HepG2 (cell line): ENCODE results near the gene SPNS2. TPM values are rescaled to one million over a fixed set of nuclear protein-coding genes. Genes with fewer than 3 reads are reported as not detected.
A peak's percentile ranks its signal among the peaks of the same experiment; 100 is the strongest.

ENCODE experiments used
- ATAC-seq: fragments of 200-7000 bp; cut with Tn5 transposase; 3 replicates; pipeline ENCODE4 v1.9.1; 2020; ENCODE audit warnings: mild to moderate bottlenecking, moderate library complexity
- BruUV-seq: library from RNA; stranded (reverse); fragments of 400-500 nt; replicated peaks from 2 replicates; lab custom pipeline; 2021; lab: Mats Ljungman, UMichigan
- CTCF ChIA-PET: fragments of 300-600 bp; formaldehyde crosslinking; extraction: SDS; loops from one replicate; lab custom pipeline; 2021; ENCODE audit warnings: low total read pairs, inconsistent platforms, low intra/inter-chr PET ratio; lab: Yijun Ruan, JAX
- POLR2A ChIA-PET: fragments of 350-600 bp; sonication (Branson Sonifier 250); formaldehyde crosslinking; loops from one replicate; lab custom pipeline; 2020; ENCODE audit warnings: antibody characterized with exemption, inconsistent platforms; lab: Yijun Ruan, JAX
- DNase-seq: peaks from one replicate; pipeline ENCODE4 v3.0.0-alpha.2; 2015; ENCODE audit warnings: low spot score
- FAIRE-seq: peaks from 3 replicates; lab custom pipeline; 2011; peaks lifted over from hg19 to GRCh38; lab: Jason Lieb, UNC
- H2AFZ ChIP-seq: one replicate; pipeline ENCODE4 v1.6.1; 2011; ENCODE audit warnings: low read length, inconsistent platforms
- H3K27ac ChIP-seq: fragments of 300-600 bp; 3 replicates; pipeline ENCODE4 v1.8.0; 2011; ENCODE audit warnings: mixed run types, mild to moderate bottlenecking, mixed read lengths, low read length, inconsistent platforms; ENCODE audit not compliant: insufficient read depth; ENCODE audit errors: extremely low read length
- H3K27me3 ChIP-seq, 2 experiments: fragments of 200-600 bp in 1 of 2; 2 replicates in 1 of 2; 3 replicates in 1 of 2; pipeline versions ENCODE4 v1.6.0 to v1.8.0; 2011; ENCODE audit warnings: low read length in 2 of 2, mild to moderate bottlenecking in 2 of 2, moderate library complexity in 2 of 2, inconsistent platforms in 1 of 2; ENCODE audit not compliant: insufficient read depth in 2 of 2, control insufficient read depth in 1 of 2
- H3K36me3 ChIP-seq, 2 experiments: fragments of 200-600 bp in 1 of 2; replicated peaks in 1 of 2; 2 replicates in 1 of 2; 3 replicates in 1 of 2; pipeline versions ENCODE4 v1.5.1 to v1.8.0; 2011; ENCODE audit warnings: low read length in 2 of 2, inconsistent platforms in 1 of 2; ENCODE audit not compliant: insufficient read depth in 2 of 2, control insufficient read depth in 1 of 2
- H3K4me1 ChIP-seq: 2 replicates; pipeline ENCODE4 v1.5.1; 2012; ENCODE audit warnings: low read length, inconsistent platforms; ENCODE audit not compliant: insufficient read depth
- H3K4me2 ChIP-seq: 2 replicates; pipeline ENCODE4 v1.6.0; 2011; ENCODE audit warnings: low read depth, low read length, inconsistent platforms
- H3K4me3 ChIP-seq, 3 experiments: fragments of 200-600 bp in 1 of 3; sonication (generic), shearing (Covaris generic) in 1 of 3; replicated peaks in 1 of 3; 2 replicates each; pipeline ENCODE4 v1.5.1; 2011 to 2016; ENCODE audit warnings: low read length in 3 of 3, inconsistent platforms in 2 of 3, low read depth in 2 of 3, mild to moderate bottlenecking in 2 of 3, control low read depth in 1 of 3, mixed read lengths in 1 of 3; ENCODE audit not compliant: insufficient read depth in 1 of 3
- H3K79me2 ChIP-seq: one replicate; pipeline ENCODE4 v1.6.1; 2011; ENCODE audit warnings: low read length, inconsistent platforms; ENCODE audit not compliant: insufficient read depth
- H3K9ac ChIP-seq: 2 replicates; pipeline ENCODE4 v1.6.0; 2011; ENCODE audit warnings: mild to moderate bottlenecking, low read depth, low read length, inconsistent platforms; ENCODE audit not compliant: insufficient read depth
- H3K9me3 ChIP-seq: 2 replicates; pipeline ENCODE4 v1.5.1; 2012; ENCODE audit warnings: mild to moderate bottlenecking, low read length
- H4K20me1 ChIP-seq: 2 replicates; pipeline ENCODE4 v1.6.0; 2011; ENCODE audit warnings: inconsistent platforms, mild to moderate bottlenecking, low read length, moderate library complexity; ENCODE audit not compliant: insufficient read depth
- ARID2 ChIP-seq: sonication (generic); formaldehyde crosslinking; IDR thresholded peaks from 2 replicates; pipeline ENCODE4 v1.8.1; 2022; ENCODE audit warnings: mild to moderate bottlenecking, missing genetic modification reagents, borderline replicate concordance
- KLF12 ChIP-seq: sonication (generic); formaldehyde crosslinking; IDR thresholded peaks from 2 replicates; pipeline ENCODE4 v1.4.0; 2020; ENCODE audit warnings: missing genetic modification reagents, borderline replicate concordance
- KLF15 ChIP-seq: sonication (generic); formaldehyde crosslinking; IDR thresholded peaks from 2 replicates; pipeline ENCODE4 v1.8.1; 2023; ENCODE audit warnings: borderline replicate concordance, mild to moderate bottlenecking, inconsistent platforms, missing genetic modification reagents, mixed read lengths
- PATZ1 ChIP-seq: sonication (generic); formaldehyde crosslinking; IDR thresholded peaks from 2 replicates; pipeline ENCODE4 v1.4.0; 2020; ENCODE audit warnings: missing genetic modification reagents
- TEF ChIP-seq: sonication (generic); formaldehyde crosslinking; IDR thresholded peaks from 2 replicates; pipeline ENCODE4 v1.5.0; 2020; ENCODE audit warnings: missing genetic modification reagents
- ZFP91 ChIP-seq: sonication (generic); formaldehyde crosslinking; IDR thresholded peaks from 2 replicates; pipeline ENCODE4 v1.9.0; 2022; ENCODE audit warnings: missing genetic modification reagents, mild to moderate bottlenecking, borderline replicate concordance
- ZFX ChIP-seq: sonication (generic); formaldehyde crosslinking; IDR thresholded peaks from 2 replicates; pipeline ENCODE4 v1.4.0; 2020; ENCODE audit warnings: mild to moderate bottlenecking, low read depth, missing genetic modification reagents, moderate library complexity
- ZNF232 ChIP-seq: sonication (generic); formaldehyde crosslinking; IDR thresholded peaks from 2 replicates; pipeline ENCODE4 v1.4.0; 2020; ENCODE audit warnings: missing genetic modification reagents, borderline replicate concordance
- ZNF263 ChIP-seq: sonication (generic); formaldehyde crosslinking; IDR thresholded peaks from 2 replicates; pipeline ENCODE4 v1.4.0; 2020; ENCODE audit warnings: missing genetic modification reagents
- ZNF75D ChIP-seq: sonication (generic); formaldehyde crosslinking; IDR thresholded peaks from 2 replicates; pipeline ENCODE4 v1.8.1; 2023; ENCODE audit warnings: missing genetic modification reagents, mild to moderate bottlenecking, borderline replicate concordance
- WGBS: methylation state at CpG from one replicate; pipeline ENCODE4 v1.1.6; 2017; ENCODE audit warnings: low lambda C conversion rate; 5-methylcytosine and 5-hydroxymethylcytosine counted together
- in situ Hi-C: cut with HindIII; loops from 2 replicates; pipeline ENCODE4 v1.10.0; 2017; ENCODE audit warnings: low pct_unique_long_range_greater_than_20kb; ENCODE audit not compliant: extremely low pct_ligation_motif_present
- intact Hi-C: fragments of 100-400 bp; cut with micrococcal nuclease; formaldehyde crosslinking; loops from one replicate; pipeline ENCODE4 v1.10.0; 2022; ENCODE audit not compliant: unreplicated experiment
- polyA plus RNA-seq, 8 experiments: library from polyadenylated mRNA; depleted of rRNA in 3 of 8; stranded (reverse) in 7 of 8; unstranded in 1 of 8; fragments of >200 nt; fragmentation: Illumina TruSeq in 4 of 8; extraction: Trizol in 4 of 8; gene quantifications; 2 replicates each; pipeline versions ENCODE4 v1.2.1 to v1.2.3, GENCODE V29; 2011 to 2016; ENCODE audit warnings: low read depth in 4 of 8, missing spikeins in 1 of 8, mixed read lengths in 1 of 8; ENCODE audit not compliant: insufficient read depth in 1 of 8
- total RNA-seq, 5 experiments: library from RNA; depleted of rRNA; stranded (reverse); fragments of >200 nt; fragmentation: Illumina TruSeq; extraction: Trizol; gene quantifications; 2 replicates each; pipeline ENCODE4 v1.2.3, GENCODE V29; 2016; ENCODE audit warnings: low read depth in 1 of 5

Gene SPNS2
- total and polyA plus RNA-seq, 2 of the 13 experiments (the other 11 are each of a cell fraction or from before 2014, with no cell fraction given), result 0.01 TPM; not detected in 1

GRCh38 chr17:4547118-4547906 lies 48.6 kb downstream of the SPNS2 start:
- WGBS, result 94% methylated on average over 16 of the region's 17 CpGs
- Histone ChIP-seq H3K4me3 (no peak overlapping the region), H3K4me2 (no peak overlapping the region), H3K9me3 (no peaks in the 10 kb centered on the region), H3K9ac (no peak overlapping the region), H3K79me2 (no peaks in the 10 kb centered on the region), H3K27me3 (no peaks in the 10 kb centered on the region), H4K20me1 (no peaks in the 10 kb centered on the region), H3K36me3 (peaks cover 54 to 86% of the 10 kb centered on the region in 2 experiments), H2AFZ (no peak overlapping the region)
- ChIA-PET CTCF (no interaction called here), POLR2A (no interaction called here)
- in situ Hi-C loops, result no loop called here
- intact Hi-C loops, result no loop called here
- TF ChIP-seq ZFX (CRISPR knock-in tag) (no peak), ZFP91 (CRISPR knock-in tag) (no peak), TEF (no peak), ZNF75D (no peak), ZNF263 (no peak), ARID2 (CRISPR knock-in tag) (no peak), KLF12 (CRISPR knock-in tag) (no peak), ZNF232 (CRISPR knock-in tag) (no peak), PATZ1 (CRISPR knock-in tag) (no peak), KLF15 (CRISPR knock-in tag) (no peak)
- TF ChIP-seq, all 625 proteins: peak for 0
- H3K4me1 ChIP-seq, result no peaks in the 10 kb centered on the region
- no peak for FAIRE-seq
- BruUV-seq, result TSS peak; percentile 12
- no peak overlapping the region for H3K27ac ChIP-seq
- ATAC-seq, result no peak
- no peak for DNase-seq
